ENCODE data around the gene CXCL10.
"Not testable (repeated sequence)": the region's sequence is repeated elsewhere in the genome, so short reads cannot be mapped to it uniquely, and the experiment has no call there.

Gene CXCL10

DNA sequence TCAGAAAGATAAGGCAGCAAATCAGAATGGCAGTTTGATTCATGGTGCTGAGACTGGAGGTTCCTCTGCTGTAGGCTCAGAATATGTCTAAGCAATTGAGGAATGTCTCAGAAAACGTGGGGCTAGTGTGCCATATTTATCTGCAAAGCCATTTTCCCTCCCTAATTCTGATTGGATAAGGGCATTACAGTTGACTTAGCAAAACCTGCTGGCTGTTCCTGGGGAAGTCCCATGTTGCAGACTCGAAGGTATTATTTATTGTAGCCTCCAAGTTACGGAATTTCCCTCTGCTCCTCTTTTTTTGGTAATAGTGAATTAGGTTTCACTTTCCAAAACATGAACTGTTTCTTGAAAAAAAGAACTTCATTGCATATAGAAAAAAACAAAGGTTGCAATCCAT is at the start of gene CXCL10:
Gene CXCL10 (minus strand): TSS at position 109 of the 400 bp plus-strand sequence. CDS start 66 bp downstream, at position 43.
- no peak for DNase-seq

- no peak for DNase-seq
These were observed 49.5 kb upstream of the CXCL10 start for GRCh38 chr4:76072760-76073159.

DNA sequence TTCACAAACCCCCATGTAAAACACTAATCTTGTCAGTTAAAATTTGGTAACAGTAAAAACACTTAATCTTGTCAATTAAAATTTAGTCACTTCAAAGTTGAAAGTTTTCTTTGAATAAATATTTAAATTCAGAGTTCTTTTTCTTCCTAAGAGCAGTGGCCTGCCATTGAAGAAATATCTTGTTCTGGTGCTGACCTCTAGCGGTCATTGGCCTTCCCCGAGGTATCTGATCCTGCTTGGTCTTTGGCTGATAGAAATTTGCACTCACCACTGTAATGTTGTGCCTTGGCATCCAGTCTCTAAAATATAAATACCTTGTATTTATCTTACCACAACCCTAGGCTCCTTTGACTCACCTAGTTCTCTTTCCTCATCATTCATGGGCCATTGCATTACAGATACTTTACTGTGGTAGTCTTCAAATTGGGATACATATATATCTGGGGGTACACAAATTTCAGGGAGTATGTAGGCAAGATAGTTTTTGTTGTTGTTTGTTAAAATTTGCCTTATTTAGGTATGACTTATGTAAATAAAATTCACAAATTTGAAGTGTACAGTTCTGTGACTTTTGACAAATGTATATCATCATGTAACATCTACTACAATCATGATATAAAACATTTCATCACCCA is 44.5 kb upstream of the CXCL10 start:
- DNase-seq, result peak; percentile 59

DNA sequence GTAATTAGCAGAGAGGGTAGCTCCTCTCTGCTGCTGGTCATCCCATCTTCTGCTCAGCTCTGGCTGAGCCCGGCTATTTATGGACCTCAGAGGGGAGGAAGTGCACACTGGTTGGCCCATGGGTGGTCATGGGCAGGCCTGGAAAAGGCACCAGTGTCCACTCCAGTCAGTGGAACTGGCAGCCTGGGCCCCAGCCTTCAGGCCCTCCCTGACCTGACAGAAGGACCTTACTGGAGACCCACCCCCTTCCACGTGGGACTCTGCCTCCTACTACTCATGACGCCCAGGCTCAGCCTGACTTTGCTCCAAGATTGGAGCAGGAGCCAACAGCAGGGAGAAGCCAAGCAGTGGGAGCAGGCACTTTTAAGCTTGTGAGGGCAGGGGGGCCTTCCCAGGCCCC is 43.2 kb upstream of the CXCL10 start:
- no peak for DNase-seq

GRCh38 chr4:76061982-76062381 is 38.7 kb upstream of the CXCL10 start:
- no peak for DNase-seq

- DNase-seq, result no peak
These were observed 38.1 kb upstream of the CXCL10 start for GRCh38 chr4:76061421-76061820.

GRCh38 chr4:76060506-76060905 is 37.2 kb upstream of the CXCL10 start:
- no peak for DNase-seq

DNA sequence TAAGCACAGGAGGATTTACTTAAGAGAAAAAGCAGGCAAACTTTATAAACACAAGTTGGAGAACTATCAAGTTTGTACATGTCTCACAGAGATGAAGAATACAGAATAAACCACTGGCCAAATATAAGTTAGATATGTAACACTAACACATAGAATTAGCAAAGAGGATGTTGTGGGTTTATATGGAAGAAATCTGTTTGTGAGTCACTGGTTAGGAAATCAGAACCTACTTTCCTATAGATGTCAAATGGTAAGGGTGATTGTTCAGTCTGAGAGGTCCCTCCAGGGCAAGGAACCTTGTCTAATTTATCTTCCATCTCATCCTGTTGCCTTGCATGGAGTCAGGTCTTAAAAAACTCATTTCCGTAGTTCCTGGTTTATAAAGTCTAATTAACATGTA is 36.5 kb upstream of the CXCL10 start:
- DNase-seq, result no peak

DNA sequence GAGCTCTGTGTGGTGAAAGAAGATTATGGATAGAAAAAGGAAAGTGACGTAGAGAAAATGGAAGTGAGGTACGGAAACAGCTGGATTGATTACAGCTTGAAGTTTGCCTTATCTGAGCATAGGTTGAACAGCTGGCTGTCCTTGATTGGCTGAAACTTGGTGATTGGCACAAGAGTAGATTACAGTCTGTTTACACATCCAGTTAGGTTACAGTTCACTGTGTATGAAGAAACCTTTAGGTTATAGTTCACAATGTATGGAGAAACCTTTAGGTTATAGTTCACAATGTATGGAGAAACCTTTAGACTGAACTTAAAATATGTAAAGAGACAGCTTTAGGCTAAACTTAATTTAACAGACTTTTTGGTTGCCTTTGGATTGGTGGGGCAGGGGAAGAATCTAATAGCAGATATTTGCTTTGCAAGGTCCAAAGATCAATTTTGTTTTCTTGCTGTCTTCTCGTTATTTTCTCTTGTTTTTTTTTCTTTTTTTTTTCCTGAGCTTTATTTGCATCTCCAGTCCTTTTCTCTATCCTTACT is 35.7 kb upstream of the CXCL10 start:
- no peak for DNase-seq

DNA sequence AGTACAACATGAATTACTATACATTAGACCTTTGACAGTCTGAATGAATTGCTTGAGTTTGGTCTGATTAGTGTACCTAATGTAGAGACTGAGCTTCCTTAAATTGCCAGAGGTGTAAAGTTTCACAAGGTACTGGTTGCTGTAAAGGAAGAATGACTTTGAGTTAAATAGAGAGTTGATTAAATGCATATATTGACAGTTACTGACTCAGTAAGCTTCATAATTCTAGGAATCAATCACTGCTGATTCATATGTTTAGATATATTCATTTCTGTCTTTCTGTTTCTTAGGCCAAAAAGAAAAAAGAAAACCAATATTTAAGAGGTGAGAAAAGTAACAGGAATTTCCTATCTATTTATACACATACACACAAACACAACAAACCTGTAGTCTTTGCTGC is 35.0 kb upstream of the CXCL10 start:
- DNase-seq, result no peak

- DNase-seq, result no peak
These were observed 32.1 kb upstream of the CXCL10 start for GRCh38 chr4:76055421-76055820.

DNA sequence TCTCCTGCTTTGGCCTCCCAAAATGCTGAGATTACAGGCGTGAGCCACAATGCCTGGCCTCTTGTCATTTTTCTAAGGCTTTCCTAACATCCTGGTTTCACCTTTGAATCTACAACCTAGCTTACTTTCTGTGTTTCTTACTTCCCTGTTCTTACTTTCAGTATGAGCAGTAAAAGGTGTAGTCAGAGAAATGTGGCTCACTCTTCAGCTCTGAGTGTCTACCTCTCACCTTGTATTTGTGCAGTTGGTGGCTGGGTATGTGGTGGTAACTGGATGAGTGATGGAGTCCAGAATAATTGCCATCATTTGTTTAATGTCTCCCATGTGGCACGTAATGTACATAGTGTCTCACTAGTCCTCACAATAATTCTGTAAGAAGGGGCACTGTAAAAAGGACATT is 31.7 kb upstream of the CXCL10 start:
- no peak for DNase-seq

- DNase-seq, result no peak
These were observed 30.4 kb upstream of the CXCL10 start for GRCh38 chr4:76053730-76054129.

- DNase-seq, result not testable (repeated sequence)
These were observed 27.3 kb upstream of the CXCL10 start for GRCh38 chr4:76050560-76051050.

DNA sequence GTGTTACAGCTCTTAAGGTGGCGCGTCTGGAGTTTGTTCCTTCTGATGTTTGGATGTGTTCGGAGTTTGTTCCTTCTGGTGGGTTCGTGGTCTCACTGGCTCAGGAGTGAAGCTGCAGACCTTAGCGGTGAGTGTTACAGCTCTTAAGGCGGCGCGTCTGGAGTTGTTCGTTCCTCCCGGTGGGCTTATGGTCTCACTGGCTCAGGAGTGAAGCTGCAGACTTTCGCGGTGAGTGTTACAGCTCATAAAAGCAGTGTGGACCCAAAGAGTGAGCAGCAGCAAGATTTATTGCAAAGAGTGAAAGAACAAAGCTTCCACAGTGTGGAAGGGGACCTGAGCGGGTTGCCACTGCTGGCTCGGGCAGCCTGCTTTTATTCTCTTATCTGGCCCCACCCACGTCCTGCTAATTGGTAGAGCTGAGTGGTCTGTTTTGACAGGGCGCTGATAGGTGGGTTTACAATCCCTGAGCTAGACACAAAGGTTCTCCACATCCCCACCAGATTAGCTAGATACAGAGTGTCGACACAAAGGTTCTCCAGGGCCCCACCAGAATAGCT is 26.6 kb upstream of the CXCL10 start:
- not testable (repeated sequence) for DNase-seq

DNA sequence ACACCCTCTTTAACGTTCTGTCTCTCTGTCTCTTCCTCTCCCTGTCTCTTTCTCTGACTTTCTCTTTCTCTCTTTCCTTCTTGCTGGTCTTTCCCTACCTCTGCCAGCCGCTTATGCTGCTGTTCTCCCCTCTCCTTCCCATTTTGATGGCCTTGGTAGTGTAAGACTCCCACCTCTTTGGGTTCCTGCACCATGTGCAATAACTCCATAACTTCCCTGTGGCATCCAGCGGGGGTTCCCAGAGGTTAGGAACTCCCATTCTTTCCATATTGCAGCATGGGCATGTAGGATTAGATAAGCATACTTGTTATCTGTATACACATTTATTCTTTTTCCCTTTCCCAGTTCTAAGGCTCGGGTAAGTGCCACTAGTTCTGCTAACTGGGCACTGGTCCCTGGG is 21.4 kb upstream of the CXCL10 start:
- DNase-seq, result not testable (repeated sequence)

- not testable (repeated sequence) for DNase-seq
These were observed 20.0 kb upstream of the CXCL10 start for GRCh38 chr4:76043306-76043705.

GRCh38 chr4:76042241-76042998 is 19.1 kb upstream of the CXCL10 start:
- not testable (repeated sequence) for DNase-seq

GRCh38 chr4:76036855-76037254 is 13.6 kb upstream of the CXCL10 start:
- no peak for DNase-seq

GRCh38 chr4:76035799-76036380 is 12.6 kb upstream of the CXCL10 start, which contains the start of gene CXCL11:
CXCL11 (minus strand) TSS chr4:76036070; CDS start chr4:76035987, 83 bp downstream.
- no peak for DNase-seq

- no peak for DNase-seq
These were observed 11.8 kb upstream of the CXCL10 start for GRCh38 chr4:76035141-76035540.

DNA sequence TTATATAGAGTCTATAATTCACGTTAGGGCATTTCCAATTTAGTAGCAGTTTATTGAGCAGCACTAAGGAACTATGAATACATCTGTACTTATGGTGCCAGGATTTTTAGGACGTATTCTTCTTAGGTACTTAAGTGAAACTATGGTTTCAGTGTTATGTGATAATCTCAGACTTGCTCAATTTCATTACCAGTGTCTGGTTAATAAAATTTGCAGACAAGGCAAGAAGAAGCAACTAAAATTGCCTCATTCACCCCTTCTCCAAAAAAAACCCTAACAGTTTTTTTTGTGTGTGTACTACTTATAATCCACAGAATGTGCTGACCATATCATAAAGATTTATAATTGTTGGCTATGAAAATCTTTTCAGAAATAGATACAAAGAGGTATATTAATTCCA is 6.0 kb upstream of the CXCL10 start:
- no peak for DNase-seq

DNA sequence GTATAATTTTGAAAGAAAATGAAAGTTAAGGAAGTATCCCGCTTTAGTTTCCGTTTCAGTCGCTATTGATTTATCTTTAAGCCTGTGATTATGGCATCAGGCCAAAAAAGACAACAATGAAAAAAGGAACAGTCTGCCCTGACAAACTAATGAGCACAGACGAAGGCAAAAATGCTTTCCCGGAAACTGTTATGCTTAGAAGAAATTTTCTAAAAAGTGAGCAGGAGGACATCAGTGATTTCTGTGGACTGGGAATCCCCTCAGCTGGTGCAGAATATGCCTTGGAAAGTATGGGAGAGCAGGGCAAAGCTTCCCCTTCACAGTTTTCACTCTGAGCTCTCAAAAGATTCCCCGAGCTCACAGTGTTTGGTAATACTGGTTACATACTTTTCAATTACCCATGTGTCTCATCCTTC is 5.1 kb upstream of the CXCL10 start:
- no peak for DNase-seq
